GM06990 (cell line): ENCODE data around the gene DIAPH3.
"Not testable (repeated sequence)": the region's sequence is repeated elsewhere in the genome, so short reads cannot be mapped to it uniquely, and the experiment has no call there.

ENCODE experiments used
- DNase-seq: peaks from one replicate; pipeline ENCODE4 v3.0.0-alpha.2; 2011; ENCODE audit not compliant: insufficient read length; ENCODE audit errors: extremely low read depth
- H3K27me3 ChIP-seq: replicated peaks from 2 replicates; pipeline ENCODE4 v1.6.0; 2011; ENCODE audit warnings: low read length; ENCODE audit not compliant: control insufficient read depth, insufficient read depth
- H3K36me3 ChIP-seq: 2 replicates; pipeline ENCODE4 v1.5.1; 2011; ENCODE audit warnings: low read length; ENCODE audit not compliant: control insufficient read depth, insufficient read depth
- H3K4me3 ChIP-seq: replicated peaks from 2 replicates; pipeline ENCODE4 v1.5.1; 2011; ENCODE audit warnings: low read depth, mild to moderate bottlenecking, control low read depth, low read length
- CTCF ChIP-seq: IDR thresholded peaks from 2 replicates; pipeline ENCODE4 v1.5.1; 2011; ENCODE audit warnings: low read length, control low read depth, mild to moderate bottlenecking, inconsistent platforms; ENCODE audit not compliant: insufficient read depth, poor library complexity, severe bottlenecking

The DIAPH3 gene

GRCh38 chr13:60075850-60076249 is 87.9 kb downstream of the DIAPH3 start:
- no peak for TF ChIP-seq CTCF
- no peaks in the 10 kb centered on the region for H3K27me3 ChIP-seq
- no peaks in the 10 kb centered on the region for H3K36me3 ChIP-seq
- H3K4me3 ChIP-seq = no peak overlapping the region
- no peak for DNase-seq

- Histone ChIP-seq H3K36me3 (no peaks in the 10 kb centered on the region), H3K4me3 (no peak overlapping the region), H3K27me3 (no peaks in the 10 kb centered on the region)
- TF ChIP-seq CTCF = no peak
- no peak for DNase-seq
These were observed 89.3 kb downstream of the DIAPH3 start for GRCh38 chr13:60074397-60074796.

- Histone ChIP-seq H3K4me3 (no peak overlapping the region), H3K36me3 (no peaks in the 10 kb centered on the region), H3K27me3 (no peaks in the 10 kb centered on the region)
- TF ChIP-seq CTCF = no peak
- no peak for DNase-seq
These were observed 97.5 kb downstream of the DIAPH3 start for GRCh38 chr13:60066226-60066625.

GRCh38 chr13:60062502-60062901 is 101.2 kb downstream of the DIAPH3 start:
- TF ChIP-seq CTCF = no peak
- DNase-seq = no peak
- Histone ChIP-seq H3K36me3 (no peaks in the 10 kb centered on the region; the same call in 1 of the 2 replicates), H3K27me3 (no peaks in the 10 kb centered on the region), H3K4me3 (no peak overlapping the region)

- H3K36me3 ChIP-seq = no peaks in the 10 kb centered on the region; the same call in 1 of the 2 replicates
- no peak for DNase-seq
- no peak for TF ChIP-seq CTCF
- no peaks in the 10 kb centered on the region for H3K27me3 ChIP-seq
- no peak overlapping the region for H3K4me3 ChIP-seq
These were observed 102.0 kb downstream of the DIAPH3 start for GRCh38 chr13:60061737-60062136.

- DNase-seq = no peak
- TF ChIP-seq CTCF = no peak
- H3K27me3 ChIP-seq = no peaks in the 10 kb centered on the region
- no peaks in the 10 kb centered on the region for H3K36me3 ChIP-seq
- H3K4me3 ChIP-seq = no peak overlapping the region
These were observed 111.9 kb downstream of the DIAPH3 start for GRCh38 chr13:60051754-60052285.

- H3K27me3 ChIP-seq, H3K4me3 ChIP-seq, DNase-seq: not testable (repeated sequence)
These were observed 115.4 kb downstream of the DIAPH3 start for GRCh38 chr13:60048353-60048752.

More at GRCh38 chr13:60048353-60048752, 115.4 kb downstream of the DIAPH3 start:
- H3K36me3 ChIP-seq = not testable (repeated sequence)
